H1 (cell line): ENCODE measurements around the gene DDI2. TPM values are rescaled to one million over a fixed set of nuclear protein-coding genes. Genes with fewer than 3 reads are reported as not detected.

Experiments
- CTCF ChIA-PET: fragments of 300-600 bp; sonication (Branson Sonifier 250); formaldehyde crosslinking; loops from one replicate; lab custom pipeline; 2021; ENCODE audit not compliant: partially characterized antibody; lab: Charles Lee
- POLR2A ChIA-PET: fragments of 300-600 bp; sonication (Branson Sonifier 250); formaldehyde crosslinking; loops from one replicate; lab custom pipeline; 2021; ENCODE audit warnings: inconsistent platforms; ENCODE audit not compliant: partially characterized antibody; lab: Charles Lee
- DNase-seq, 2 experiments: peaks; one replicate each; pipeline versions ENCODE4 v3.0.0 to v3.0.0-alpha.2; 2010 to 2022; ENCODE audit warnings: low spot score in 2 of 2, low read depth in 1 of 2, mixed read lengths in 1 of 2
- FAIRE-seq: peaks from 2 replicates; lab custom pipeline; 2011; peaks lifted over from hg19 to GRCh38; lab: Jason Lieb, UNC
- H2AFZ ChIP-seq: 2 replicates; pipeline ENCODE4 v1.8.1; 2012; ENCODE audit warnings: low read length, inconsistent platforms
- H2AK5ac ChIP-seq: 2 replicates; pipeline ENCODE4 v1.6.1; 2013; ENCODE audit warnings: low read depth, low read length
- H2BK120ac ChIP-seq: replicated peaks from 2 replicates; pipeline ENCODE3; 2013; ENCODE audit warnings: low read depth, low read length, inconsistent platforms
- H2BK12ac ChIP-seq: 2 replicates; pipeline ENCODE4 v1.6.1; 2013; ENCODE audit warnings: low read depth, low read length
- H2BK15ac ChIP-seq: 2 replicates; pipeline ENCODE4 v1.6.1; 2013; ENCODE audit warnings: low read length
- H2BK20ac ChIP-seq: 2 replicates; pipeline ENCODE4 v1.6.1; 2013; ENCODE audit warnings: low read length
- H2BK5ac ChIP-seq: 2 replicates; pipeline ENCODE4 v1.6.1; 2013; ENCODE audit warnings: low read depth, low read length
- H3K14ac ChIP-seq: 2 replicates; pipeline ENCODE4 v1.6.1; 2013; ENCODE audit warnings: inconsistent platforms; ENCODE audit not compliant: insufficient read length
- H3K18ac ChIP-seq: 2 replicates; pipeline ENCODE4 v1.6.1; 2013; ENCODE audit warnings: low read length; ENCODE audit errors: extremely low read depth
- H3K23ac ChIP-seq: 2 replicates; pipeline ENCODE4 v1.6.1; 2013; ENCODE audit warnings: inconsistent platforms; ENCODE audit not compliant: insufficient read length
- H3K23me2 ChIP-seq: 2 replicates; pipeline ENCODE4 v1.6.1; 2013; ENCODE audit warnings: low read depth, low read length
- H3K27ac ChIP-seq: 2 replicates; pipeline ENCODE4 v1.6.1; 2011; ENCODE audit warnings: low read depth, low read length, inconsistent platforms
- H3K27me3 ChIP-seq, 4 experiments: replicated peaks in 1 of 4; 1 replicate in 1 of 4; 2 replicates in 3 of 4; pipeline versions ENCODE4 v1.6.1 to v1.8.1; 2011 to 2013; ENCODE audit warnings: low read length in 3 of 4, mild to moderate bottlenecking in 3 of 4, inconsistent platforms in 2 of 4, mixed read lengths in 2 of 4, moderate library complexity in 1 of 4; ENCODE audit not compliant: control insufficient read depth in 3 of 4, insufficient read depth in 3 of 4; ENCODE audit errors: extremely low read depth in 1 of 4
- H3K36me3 ChIP-seq, 4 experiments: 2 replicates each; pipeline versions ENCODE4 v1.6.1 to v1.8.1; 2011 to 2013; ENCODE audit warnings: mild to moderate bottlenecking in 4 of 4, low read length in 3 of 4, moderate library complexity in 2 of 4, control low read depth in 1 of 4, inconsistent platforms in 1 of 4; ENCODE audit not compliant: insufficient read depth in 4 of 4, control insufficient read depth in 2 of 4
- H3K4ac ChIP-seq: replicated peaks from 2 replicates; pipeline ENCODE3; 2013; ENCODE audit warnings: low read length, low read depth, mixed read lengths, inconsistent platforms; ENCODE audit not compliant: insufficient read length
- H3K4me1 ChIP-seq, 4 experiments: replicated peaks in 1 of 4; 1 replicate in 1 of 4; 2 replicates in 3 of 4; pipeline versions ENCODE4 v1.6.1 to v1.8.1; 2011 to 2013; ENCODE audit warnings: low read length in 3 of 4, inconsistent platforms in 2 of 4, mixed read lengths in 1 of 4; ENCODE audit not compliant: insufficient read depth in 4 of 4, control insufficient read depth in 3 of 4
- H3K4me2 ChIP-seq, 2 experiments: 2 replicates each; pipeline versions ENCODE4 v1.6.1 to v1.8.1; 2011 to 2013; ENCODE audit warnings: low read depth in 2 of 2, low read length in 2 of 2, control low read depth in 1 of 2, inconsistent platforms in 1 of 2, mild to moderate bottlenecking in 1 of 2; ENCODE audit not compliant: insufficient read depth in 1 of 2
- H3K4me3 ChIP-seq, 4 experiments: fragments of 200-600, 300-600 bp in 1 of 4; sonication (generic), shearing (Covaris generic), sonication (Bioruptor Twin) in 1 of 4; 2 replicates each; pipeline versions ENCODE4 v1.5.1 to v1.8.1; 2011 to 2016; ENCODE audit warnings: low read length in 4 of 4, low read depth in 3 of 4, control low read depth in 2 of 4, inconsistent platforms in 2 of 4, mild to moderate bottlenecking in 2 of 4, mixed read lengths in 1 of 4, moderate library complexity in 1 of 4; ENCODE audit not compliant: insufficient read depth in 2 of 4; ENCODE audit errors: extremely low read depth in 1 of 4
- H3K56ac ChIP-seq: replicated peaks from 2 replicates; pipeline ENCODE3; 2013; ENCODE audit warnings: low read depth, mild to moderate bottlenecking, mixed read lengths, low read length, inconsistent platforms; ENCODE audit not compliant: insufficient read length
- H3K79me1 ChIP-seq: 2 replicates; pipeline ENCODE4 v1.6.1; 2013; ENCODE audit warnings: low read depth, low read length, control low read depth
- H3K79me2 ChIP-seq, 2 experiments: 2 replicates each; pipeline versions ENCODE4 v1.6.1 to v1.8.1; 2012 to 2013; ENCODE audit warnings: low read length in 2 of 2, mild to moderate bottlenecking in 2 of 2, inconsistent platforms in 1 of 2; ENCODE audit not compliant: insufficient read depth in 2 of 2, control insufficient read depth in 1 of 2
- H3K9ac ChIP-seq, 4 experiments: replicated peaks in 1 of 4; 1 replicate in 1 of 4; 2 replicates in 3 of 4; pipeline versions ENCODE4 v1.6.1 to v1.8.1; 2011 to 2013; ENCODE audit warnings: low read depth in 3 of 4, low read length in 3 of 4, control low read depth in 2 of 4, mild to moderate bottlenecking in 2 of 4, moderate library complexity in 2 of 4, inconsistent platforms in 1 of 4; ENCODE audit errors: extremely low read depth in 1 of 4
- H3K9me3 ChIP-seq, 2 experiments: 2 replicates each; pipeline versions ENCODE4 v1.6.1 to v1.8.1; 2012 to 2013; ENCODE audit warnings: mild to moderate bottlenecking in 2 of 2, moderate library complexity in 2 of 2, control low read depth in 1 of 2, inconsistent platforms in 1 of 2, low read depth in 1 of 2, low read length in 1 of 2, mixed read lengths in 1 of 2; ENCODE audit not compliant: insufficient read depth in 2 of 2
- H4K20me1 ChIP-seq, 2 experiments: replicated peaks in 1 of 2; 2 replicates each; pipeline versions ENCODE3 to v1.8.1; 2011 to 2013; ENCODE audit warnings: inconsistent platforms in 2 of 2, low read length in 2 of 2, mild to moderate bottlenecking in 1 of 2; ENCODE audit not compliant: insufficient read depth in 2 of 2, control insufficient read depth in 1 of 2
- H4K5ac ChIP-seq: 2 replicates; pipeline ENCODE4 v1.6.1; 2013; ENCODE audit warnings: low read length, low read depth, mixed read lengths, inconsistent platforms; ENCODE audit not compliant: insufficient read length
- H4K8ac ChIP-seq: 2 replicates; pipeline ENCODE4 v1.8.0; 2013; ENCODE audit warnings: mild to moderate bottlenecking, moderate library complexity, low read length, inconsistent platforms; ENCODE audit not compliant: insufficient read depth; ENCODE audit errors: extremely low read depth
- H4K91ac ChIP-seq: replicated peaks from 2 replicates; pipeline ENCODE3; 2013; ENCODE audit warnings: low read length, mixed read lengths, inconsistent platforms; ENCODE audit not compliant: insufficient read length
- CBX5 ChIP-seq: fragments of 300-800, 300-1000 bp; sonication (generic); IDR thresholded peaks from 2 replicates; pipeline ENCODE4 v1.7.1; 2016; ENCODE audit warnings: antibody characterized with exemption, low read length, low read depth
- JUN ChIP-seq: IDR thresholded peaks from 2 replicates; pipeline ENCODE4 v1.6.1; 2011; ENCODE audit warnings: low read depth, mild to moderate bottlenecking, improper control_type of control experiment, low read length
- RFX5 ChIP-seq: IDR thresholded peaks from 2 replicates; pipeline ENCODE4 v1.6.1; 2011; ENCODE audit warnings: low read depth, low read length, improper control_type of control experiment, borderline replicate concordance
- WGBS, 2 experiments: shearing (Covaris generic) in 1 of 2; methylation state at CpG; one replicate each; pipeline versions ENCODE4 v1.1.6 to v1.1.7; 2013 to 2015; ENCODE audit warnings: low lambda C conversion rate in 2 of 2, mixed read lengths in 2 of 2, inconsistent platforms in 1 of 2, low coverage in 1 of 2, missing lambda C conversion rate in 1 of 2; ENCODE audit not compliant: insufficient replicate concordance in 2 of 2, insufficient coverage in 1 of 2, insufficient read length in 1 of 2; ENCODE audit errors: extremely low coverage in 1 of 2, missing lambda C conversion rate in 1 of 2; 5-methylcytosine and 5-hydroxymethylcytosine counted together
- polyA plus RNA-seq, 7 experiments: library from polyadenylated mRNA; depleted of rRNA in 3 of 7; stranded (reverse) in 5 of 7; unstranded in 2 of 7; fragments of >200 nt in 5 of 7; fragments of 200-250 nt in 2 of 7; gene quantifications; 1 replicate in 5 of 7; 2 replicates in 1 of 7; 4 replicates in 1 of 7; pipeline versions ENCODE4 v1.2.1 to v1.2.3, GENCODE V29; 2011 to 2013; ENCODE audit warnings: missing spikeins in 2 of 7, mixed read lengths in 2 of 7
- total RNA-seq: library from RNA; stranded (reverse); fragmentation: NEBNext Ultra II Directional; extraction: Animal tissue kit (Norgen Biotek cat#: 25700); gene quantifications from 2 replicates; pipeline ENCODE4 v1.2.1, GENCODE V29; 2021
- TF ChIP-seq, protein P1 (sequence below): IDR thresholded peaks from 2 replicates; pipeline ENCODE4 v1.6.1; 2012; ENCODE audit warnings: low read length, inconsistent platforms

DDI2 gene
- total and polyA plus RNA-seq, 2 of the 8 experiments (the other 6 are each of a cell fraction or from before 2014, with no cell fraction given): 7.7 to 38.3 TPM

DNA sequence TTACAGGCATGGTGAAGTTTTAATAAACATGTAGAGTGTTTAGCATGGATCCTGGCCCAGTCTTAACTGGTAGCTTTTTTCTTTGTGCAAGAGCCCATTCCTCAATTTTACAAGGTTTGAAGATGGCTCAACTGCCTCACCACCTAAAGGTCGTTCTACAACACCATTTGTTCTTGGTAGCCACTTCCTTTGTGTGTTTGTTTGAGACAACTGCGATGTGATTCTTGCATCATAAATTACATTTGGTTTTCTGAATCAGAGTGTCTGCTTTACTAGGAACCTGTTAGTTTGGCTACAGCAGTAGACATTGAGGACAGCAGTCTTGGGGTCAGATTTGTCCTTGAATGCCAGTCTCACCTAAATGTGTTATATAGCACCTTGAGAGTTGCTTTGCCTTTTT lies 70.2 kb downstream of the DDI2 start:
- no peak overlapping the region for H4K5ac ChIP-seq
- DNase-seq: no peak
- no peaks in the 10 kb centered on the region for H3K36me3 ChIP-seq
- H4K20me1 ChIP-seq: peaks cover 0 to 5% of the 10 kb centered on the region in 2 experiments
- H3K4me3 ChIP-seq: no peak overlapping the region
- no peak overlapping the region for H3K27ac ChIP-seq
- no peak overlapping the region for H2BK12ac ChIP-seq
- no peak overlapping the region for H2BK20ac ChIP-seq
- H3K79me2 ChIP-seq: peaks cover 6 to 41% of the 10 kb centered on the region in 2 experiments
- no peak overlapping the region for H3K4ac ChIP-seq
- no peak overlapping the region for H2AK5ac ChIP-seq
- no peak overlapping the region for H4K8ac ChIP-seq
- no peaks in the 10 kb centered on the region for H3K27me3 ChIP-seq
- H4K91ac ChIP-seq: no peak overlapping the region
- H3K56ac ChIP-seq: no peak overlapping the region
- ChIA-PET POLR2A (no interaction called here), CTCF (interaction anchor here (1.2 kb wide), 1 partner anchor 10 kb away, joined by 3 read pairs; no protein-coding TSS in a partner anchor)
- H3K23ac ChIP-seq: no peak overlapping the region
- H3K14ac ChIP-seq: no peak overlapping the region
- no peak overlapping the region for H3K18ac ChIP-seq
- H3K4me1 ChIP-seq: no peaks in the 10 kb centered on the region; a peak in 1 of 7 replicates
- H3K9ac ChIP-seq: no peak overlapping the region
- no peak overlapping the region for H3K4me2 ChIP-seq
- no peak overlapping the region for H2BK120ac ChIP-seq
- H2AFZ ChIP-seq: no peak overlapping the region
- H2BK15ac ChIP-seq: no peak overlapping the region
- no peak overlapping the region for H2BK5ac ChIP-seq
- TF ChIP-seq JUN (no peak), RFX5 (no peak), CBX5 (no peak)
- TF ChIP-seq, protein P1, sequence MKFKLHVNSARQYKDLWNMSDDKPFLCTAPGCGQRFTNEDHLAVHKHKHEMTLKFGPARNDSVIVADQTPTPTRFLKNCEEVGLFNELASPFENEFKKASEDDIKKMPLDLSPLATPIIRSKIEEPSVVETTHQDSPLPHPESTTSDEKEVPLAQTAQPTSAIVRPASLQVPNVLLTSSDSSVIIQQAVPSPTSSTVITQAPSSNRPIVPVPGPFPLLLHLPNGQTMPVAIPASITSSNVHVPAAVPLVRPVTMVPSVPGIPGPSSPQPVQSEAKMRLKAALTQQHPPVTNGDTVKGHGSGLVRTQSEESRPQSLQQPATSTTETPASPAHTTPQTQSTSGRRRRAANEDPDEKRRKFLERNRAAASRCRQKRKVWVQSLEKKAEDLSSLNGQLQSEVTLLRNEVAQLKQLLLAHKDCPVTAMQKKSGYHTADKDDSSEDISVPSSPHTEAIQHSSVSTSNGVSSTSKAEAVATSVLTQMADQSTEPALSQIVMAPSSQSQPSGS: no peak
- H3K23me2 ChIP-seq: peaks cover 2% of the 10 kb centered on the region; the same call in 1 of the 2 replicates
- FAIRE-seq: no peak
- no peaks in the 10 kb centered on the region for H3K9me3 ChIP-seq
- H3K79me1 ChIP-seq: peaks cover 3% of the 10 kb centered on the region
- WGBS, 2 experiments: 95% methylated on average over 2 of the region's 2 CpGs; no CpG with 5 or more reads in 1 of the 2 experiments
